Small intestine (tissue), 16 donors: ENCODE results near the gene SNAP91. TPM values are rescaled to one million over a fixed set of nuclear protein-coding genes. Genes with fewer than 3 reads are reported as not detected.
"Not testable (repeated sequence)": the region's sequence is repeated elsewhere in the genome, so short reads cannot be mapped to it uniquely, and the experiment has no call there.

Experiments
- DNase-seq, 2 donors: peaks; one replicate each; pipeline versions ENCODE4 v3.0.0 to v3.0.0-alpha.2; 2013
- FAIRE-seq: peaks from 2 replicates; lab custom pipeline; 2012; peaks lifted over from hg19 to GRCh38; lab: Jason Lieb, UNC
- H3K27ac ChIP-seq, 3 donors: one replicate each; pipeline ENCODE4 v1.5.1; 2013; ENCODE audit warnings: low read length in 2 of 3, mild to moderate bottlenecking in 2 of 3, control low read depth in 1 of 3, inconsistent platforms in 1 of 3, low read depth in 1 of 3, moderate library complexity in 1 of 3
- H3K27me3 ChIP-seq, 3 donors: one replicate each; pipeline ENCODE4 v1.6.1; 2013; ENCODE audit warnings: low read length in 3 of 3, inconsistent platforms in 1 of 3; ENCODE audit not compliant: control insufficient read depth in 3 of 3, insufficient read depth in 3 of 3
- H3K36me3 ChIP-seq, 3 donors: one replicate each; pipeline ENCODE4 v1.6.1; 2013; ENCODE audit warnings: low read length in 3 of 3, inconsistent platforms in 1 of 3, low read depth in 1 of 3, mild to moderate bottlenecking in 1 of 3, moderate library complexity in 1 of 3; ENCODE audit not compliant: control insufficient read depth in 3 of 3, insufficient read depth in 2 of 3
- H3K4me1 ChIP-seq, 3 donors: one replicate each; pipeline ENCODE4 v1.6.1; 2013; ENCODE audit warnings: low read length in 2 of 3, inconsistent platforms in 1 of 3, low read depth in 1 of 3, mild to moderate bottlenecking in 1 of 3, moderate library complexity in 1 of 3; ENCODE audit not compliant: control insufficient read depth in 3 of 3, insufficient read depth in 2 of 3
- H3K4me3 ChIP-seq, 3 donors: one replicate each; pipeline ENCODE4 v1.5.1; 2013; ENCODE audit warnings: low read length in 3 of 3, control low read depth in 1 of 3, inconsistent platforms in 1 of 3, low read depth in 1 of 3, mild to moderate bottlenecking in 1 of 3, moderate library complexity in 1 of 3
- H3K9me3 ChIP-seq, 2 donors: one replicate each; pipeline ENCODE4 v1.6.1; 2013; ENCODE audit warnings: low read depth in 1 of 2, low read length in 1 of 2; ENCODE audit not compliant: control insufficient read depth in 2 of 2, insufficient read depth in 1 of 2
- WGBS, 3 donors: extraction: QIAGEN DNeasy Blood & Tissue Kit; methylation state at CpG; one replicate each; pipeline ENCODE4 v1.1.7; 2013; 5-methylcytosine and 5-hydroxymethylcytosine counted together
- long read RNA-seq, 10 donors: transcript quantifications; one replicate each; lab custom pipeline, GENCODE V29; 2026
- polyA plus RNA-seq, 4 donors: library from polyadenylated mRNA; stranded (reverse) in 3 of 4; unstranded in 1 of 4; fragments of 200-250 nt in 3 of 4; fragments of 120-200 nt in 1 of 4; gene quantifications; one replicate each; pipeline versions ENCODE4 v1.2.1 to v1.2.3, GENCODE V29; 2013
- donor health status: healthy with polysubstance abuse.
- donor health status: control.
- donor health status: control.
- donor health status: Bipolar disorder and iron deficiency.
- donor health status: healthy.

SNAP91 gene
- polyA plus RNA-seq, result 1 to 10 TPM in 1 of 4 donors, under 1 TPM in 2, not detected in 1; 0.43 to 1.9 (median 0.81) TPM
- long read RNA-seq, donor 1, result 0 reads
- long read RNA-seq, donor 2, result 0 reads
- long read RNA-seq, donor 3, result 0 reads
- long read RNA-seq, donor 4, result 0 reads
- long read RNA-seq, donor 5, result 0 reads
- long read RNA-seq, donor 6, result 0 reads
- long read RNA-seq, donor 7, result 0 reads
- long read RNA-seq, donor 8, result 0 reads
- long read RNA-seq, donor 9, result 0 reads
- long read RNA-seq, donor 10, result 0 reads

GRCh38 chr6:83708970-83709747, at the start of gene SNAP91:
TSS of gene SNAP91 (minus strand) at chr6:83709101. CDS start at chr6:83707927, 1,174 bp downstream.
- Histone ChIP-seq H3K36me3 (no peaks in the 10 kb centered on the region), H3K27me3 (peaks cover 9 to 29% (median 19%) of the 10 kb centered on the region in 3 donors), H3K4me3 (peak within 1 kb of the TSS in 2 of 3 donors; percentile 43 to 44), H3K4me1 (no peaks in the 10 kb centered on the region), H3K9me3 (no peaks in the 10 kb centered on the region), H3K27ac (no peak within 1 kb of the TSS)
- DNase-seq (peak in 1 of 2 donors; percentile 33), FAIRE-seq (no peak)
- 2 to 4% (median 3%) methylated on average over 33 to 83 of the region's 83 CpGs for WGBS, 3 donors

- H3K4me1 ChIP-seq, result no peaks in the 10 kb centered on the region
- FAIRE-seq (no peak), DNase-seq (no peak)
- H3K9me3 ChIP-seq, result peaks cover 0 to 14% of the 10 kb centered on the region in 2 donors
- H3K4me3 ChIP-seq, result no peak overlapping the region
- no peaks in the 10 kb centered on the region for H3K36me3 ChIP-seq
- no peak overlapping the region for H3K27ac ChIP-seq
- no peaks in the 10 kb centered on the region for H3K27me3 ChIP-seq
Observed at GRCh38 chr6:83758533-83758932, 49.6 kb upstream of the SNAP91 start.

GRCh38 chr6:83757021-83757420, 48.1 kb upstream of the SNAP91 start:
- no peaks in the 10 kb centered on the region for H3K4me1 ChIP-seq
- no peak for FAIRE-seq
- peaks cover 0 to 17% of the 10 kb centered on the region in 2 donors for H3K9me3 ChIP-seq
- no peak for DNase-seq
- H3K4me3 ChIP-seq, result no peak overlapping the region
- no peaks in the 10 kb centered on the region for H3K27me3 ChIP-seq
- no peak overlapping the region for H3K27ac ChIP-seq
- H3K36me3 ChIP-seq, result no peaks in the 10 kb centered on the region

GRCh38 chr6:83756565-83756964, 47.7 kb upstream of the SNAP91 start:
- no peaks in the 10 kb centered on the region for H3K27me3 ChIP-seq
- H3K4me3 ChIP-seq, result no peak overlapping the region
- WGBS, 3 donors, result 79 to 90% (median 84%) methylated on average over 2 of the region's 2 CpGs
- no peaks in the 10 kb centered on the region for H3K36me3 ChIP-seq
- no peak for DNase-seq
- H3K27ac ChIP-seq, result no peak overlapping the region
- FAIRE-seq, result no peak
- H3K4me1 ChIP-seq, result no peaks in the 10 kb centered on the region
- H3K9me3 ChIP-seq, result peaks cover 0 to 17% of the 10 kb centered on the region in 2 donors

GRCh38 chr6:83752375-83752774, 43.5 kb upstream of the SNAP91 start:
- not testable (repeated sequence) for FAIRE-seq
- 68 to 82% (median 76%) methylated on average over 5 of the region's 5 CpGs for WGBS, 3 donors

GRCh38 chr6:83741089-83741488, 32.2 kb upstream of the SNAP91 start:
- peaks cover 0 to 4% of the 10 kb centered on the region in 2 donors for H3K9me3 ChIP-seq
- no peaks in the 10 kb centered on the region for H3K4me1 ChIP-seq
- H3K27ac ChIP-seq, result no peak overlapping the region
- no peak for DNase-seq
- no peaks in the 10 kb centered on the region for H3K36me3 ChIP-seq
- H3K4me3 ChIP-seq, result no peak overlapping the region
- no peak for FAIRE-seq
- WGBS, 3 donors, result 60 to 76% (median 73%) methylated on average over 4 of the region's 4 CpGs
- H3K27me3 ChIP-seq, result no peaks in the 10 kb centered on the region

More at GRCh38 chr6:83752375-83752774, 43.5 kb upstream of the SNAP91 start:
- H3K9me3 ChIP-seq, H3K27ac ChIP-seq, H3K4me3 ChIP-seq, H3K4me1 ChIP-seq, DNase-seq, H3K36me3 ChIP-seq, H3K27me3 ChIP-seq: not testable (repeated sequence)

GRCh38 chr6:83735461-83735860, 26.6 kb upstream of the SNAP91 start:
- WGBS, 3 donors, result 65 to 71% (median 68%) methylated on average over 3 of the region's 3 CpGs
- no peak overlapping the region for H3K4me3 ChIP-seq
- DNase-seq, result no peak
- FAIRE-seq, result no peak
- H3K27ac ChIP-seq, result no peak overlapping the region
- no peaks in the 10 kb centered on the region for H3K4me1 ChIP-seq
- no peaks in the 10 kb centered on the region for H3K9me3 ChIP-seq
- no peaks in the 10 kb centered on the region for H3K36me3 ChIP-seq
- H3K27me3 ChIP-seq, result no peaks in the 10 kb centered on the region

GRCh38 chr6:83729871-83730270, 21.0 kb upstream of the SNAP91 start:
- FAIRE-seq, result no peak
- DNase-seq, result no peak
- 61 to 78% (median 73%) methylated on average over 2 of the region's 2 CpGs for WGBS, 3 donors
- no peaks in the 10 kb centered on the region for H3K4me1 ChIP-seq
- no peak overlapping the region for H3K27ac ChIP-seq
- no peak overlapping the region for H3K4me3 ChIP-seq
- no peaks in the 10 kb centered on the region for H3K36me3 ChIP-seq
- no peaks in the 10 kb centered on the region for H3K9me3 ChIP-seq
- H3K27me3 ChIP-seq, result no peaks in the 10 kb centered on the region
